ENCODE results near the gene C9orf78.

Gene C9orf78

GRCh38 chr9:129874261-129875101 lies 39.4 kb upstream of the C9orf78 start:
- H3K27me3 Mint-ChIP-seq = no peaks in the 10 kb centered on the region
- H3K9me3 Mint-ChIP-seq = no peaks in the 10 kb centered on the region
- H3K36me3 Mint-ChIP-seq (ENCODE audit: insufficient read depth) = peaks cover 44% of the 10 kb centered on the region
- DNase-seq (ENCODE audit: low spot score in 2 of 2) (no peak), ATAC-seq (replicated peaks; ENCODE audit: extremely low read depth, poor library complexity, severe bottlenecking) (no peak)
- H3K4me1 Mint-ChIP-seq = peaks cover 43% of the 10 kb centered on the region
- H3K27ac Mint-ChIP-seq (ENCODE audit: low read depth) = peak overlapping the region; percentile 91
- peak overlapping the region; percentile 19 for H3K4me3 Mint-ChIP-seq

GRCh38 chr9:129873563-129874190 lies 38.6 kb upstream of the C9orf78 start:
- H3K9me3 Mint-ChIP-seq = no peaks in the 10 kb centered on the region
- H3K4me3 Mint-ChIP-seq = peak overlapping the region; percentile 19
- ATAC-seq (replicated peaks; ENCODE audit: extremely low read depth, poor library complexity, severe bottlenecking) (no peak), DNase-seq (ENCODE audit: low spot score in 2 of 2) (no peak)
- peak overlapping the region; percentile 91 for H3K27ac Mint-ChIP-seq (ENCODE audit: low read depth)
- no peaks in the 10 kb centered on the region for H3K27me3 Mint-ChIP-seq
- H3K36me3 Mint-ChIP-seq (ENCODE audit: insufficient read depth) = peaks cover 43% of the 10 kb centered on the region
- H3K4me1 Mint-ChIP-seq = peaks cover 47% of the 10 kb centered on the region

GRCh38 chr9:129871046-129871445 lies 36.0 kb upstream of the C9orf78 start:
- Mint-ChIP-seq H3K4me3 (peak overlapping the region; percentile 28), H3K4me1 (peaks cover 60% of the 10 kb centered on the region), H3K36me3 (ENCODE audit: insufficient read depth) (peaks cover 40% of the 10 kb centered on the region), H3K27ac (ENCODE audit: low read depth) (peak overlapping the region; percentile 93), H3K27me3 (no peaks in the 10 kb centered on the region), H3K9me3 (no peaks in the 10 kb centered on the region)
- ATAC-seq (replicated peaks; ENCODE audit: extremely low read depth, poor library complexity, severe bottlenecking) = no peak
- no peak for DNase-seq (ENCODE audit: low spot score in 2 of 2)

GRCh38 chr9:129869585-129870501 lies 34.8 kb upstream of the C9orf78 start:
- Mint-ChIP-seq H3K4me3 (peak overlapping the region; percentile 57), H3K27ac (ENCODE audit: low read depth) (peak overlapping the region; percentile 93), H3K36me3 (ENCODE audit: insufficient read depth) (peaks cover 32% of the 10 kb centered on the region), H3K4me1 (peaks cover 65% of the 10 kb centered on the region), H3K9me3 (no peaks in the 10 kb centered on the region), H3K27me3 (no peaks in the 10 kb centered on the region)
- no peak for DNase-seq (ENCODE audit: low spot score in 2 of 2)
- ATAC-seq (replicated peaks; ENCODE audit: extremely low read depth, poor library complexity, severe bottlenecking) = no peak

- DNase-seq (ENCODE audit: low spot score in 2 of 2) = peak; percentile 84 to 94
- Mint-ChIP-seq H3K27me3 (no peaks in the 10 kb centered on the region), H3K9me3 (no peaks in the 10 kb centered on the region), H3K4me3 (peak overlapping the region; percentile 57), H3K27ac (ENCODE audit: low read depth) (peak overlapping the region; percentile 93), H3K36me3 (ENCODE audit: insufficient read depth) (peaks cover 34% of the 10 kb centered on the region), H3K4me1 (peaks cover 62% of the 10 kb centered on the region)
- peak; percentile 97 for ATAC-seq (replicated peaks; ENCODE audit: extremely low read depth, poor library complexity, severe bottlenecking)
These were observed 33.9 kb upstream of the C9orf78 start for GRCh38 chr9:129868872-129869486.

GRCh38 chr9:129868023-129868871 lies 33.2 kb upstream of the C9orf78 start:
- H3K4me3 Mint-ChIP-seq = peak overlapping the region; percentile 67
- H3K9me3 Mint-ChIP-seq = no peaks in the 10 kb centered on the region
- peak overlapping the region; percentile 93 for H3K27ac Mint-ChIP-seq (ENCODE audit: low read depth)
- no peaks in the 10 kb centered on the region for H3K27me3 Mint-ChIP-seq
- ATAC-seq (replicated peaks; ENCODE audit: extremely low read depth, poor library complexity, severe bottlenecking) = no peak
- DNase-seq (ENCODE audit: low spot score in 2 of 2) = no peak
- peaks cover 34% of the 10 kb centered on the region for H3K36me3 Mint-ChIP-seq (ENCODE audit: insufficient read depth)
- H3K4me1 Mint-ChIP-seq = peaks cover 62% of the 10 kb centered on the region

- no peaks in the 10 kb centered on the region for H3K27me3 Mint-ChIP-seq
- peaks cover 37% of the 10 kb centered on the region for H3K36me3 Mint-ChIP-seq (ENCODE audit: insufficient read depth)
- ATAC-seq (replicated peaks; ENCODE audit: extremely low read depth, poor library complexity, severe bottlenecking) (no peak), DNase-seq (ENCODE audit: low spot score in 2 of 2) (no peak)
- H3K4me3 Mint-ChIP-seq = peak overlapping the region; percentile 67
- peak overlapping the region; percentile 93 for H3K27ac Mint-ChIP-seq (ENCODE audit: low read depth)
- peaks cover 65% of the 10 kb centered on the region for H3K4me1 Mint-ChIP-seq
- no peaks in the 10 kb centered on the region for H3K9me3 Mint-ChIP-seq
These were observed 32.3 kb upstream of the C9orf78 start for GRCh38 chr9:129867136-129868022.

- Mint-ChIP-seq H3K4me1 (peaks cover 72% of the 10 kb centered on the region), H3K4me3 (peak overlapping the region; percentile 56), H3K9me3 (no peaks in the 10 kb centered on the region), H3K27ac (ENCODE audit: low read depth) (peak overlapping the region; percentile 93), H3K27me3 (no peaks in the 10 kb centered on the region), H3K36me3 (ENCODE audit: insufficient read depth) (peaks cover 38% of the 10 kb centered on the region)
- ATAC-seq (replicated peaks; ENCODE audit: extremely low read depth, poor library complexity, severe bottlenecking) = no peak
- DNase-seq (ENCODE audit: low spot score in 2 of 2) = no peak
These were observed 31.5 kb upstream of the C9orf78 start for GRCh38 chr9:129866394-129867135.

- peaks cover 36% of the 10 kb centered on the region for H3K36me3 Mint-ChIP-seq (ENCODE audit: insufficient read depth)
- H3K4me3 Mint-ChIP-seq = peak overlapping the region; percentile 56
These were observed 30.7 kb upstream of the C9orf78 start for GRCh38 chr9:129865668-129866320.

More at GRCh38 chr9:129865668-129866320, 30.7 kb upstream of the C9orf78 start:
- no peaks in the 10 kb centered on the region for H3K27me3 Mint-ChIP-seq
- DNase-seq (ENCODE audit: low spot score in 2 of 2) = no peak
- no peaks in the 10 kb centered on the region for H3K9me3 Mint-ChIP-seq
- no peak for ATAC-seq (replicated peaks; ENCODE audit: extremely low read depth, poor library complexity, severe bottlenecking)
- H3K27ac Mint-ChIP-seq (ENCODE audit: low read depth) = peak overlapping the region; percentile 93
- H3K4me1 Mint-ChIP-seq = peaks cover 67% of the 10 kb centered on the region

Data from central memory CD8-positive, alpha-beta T cell (primary cell).